ENCODE data around the gene DDO.

Gene DDO

DNA sequence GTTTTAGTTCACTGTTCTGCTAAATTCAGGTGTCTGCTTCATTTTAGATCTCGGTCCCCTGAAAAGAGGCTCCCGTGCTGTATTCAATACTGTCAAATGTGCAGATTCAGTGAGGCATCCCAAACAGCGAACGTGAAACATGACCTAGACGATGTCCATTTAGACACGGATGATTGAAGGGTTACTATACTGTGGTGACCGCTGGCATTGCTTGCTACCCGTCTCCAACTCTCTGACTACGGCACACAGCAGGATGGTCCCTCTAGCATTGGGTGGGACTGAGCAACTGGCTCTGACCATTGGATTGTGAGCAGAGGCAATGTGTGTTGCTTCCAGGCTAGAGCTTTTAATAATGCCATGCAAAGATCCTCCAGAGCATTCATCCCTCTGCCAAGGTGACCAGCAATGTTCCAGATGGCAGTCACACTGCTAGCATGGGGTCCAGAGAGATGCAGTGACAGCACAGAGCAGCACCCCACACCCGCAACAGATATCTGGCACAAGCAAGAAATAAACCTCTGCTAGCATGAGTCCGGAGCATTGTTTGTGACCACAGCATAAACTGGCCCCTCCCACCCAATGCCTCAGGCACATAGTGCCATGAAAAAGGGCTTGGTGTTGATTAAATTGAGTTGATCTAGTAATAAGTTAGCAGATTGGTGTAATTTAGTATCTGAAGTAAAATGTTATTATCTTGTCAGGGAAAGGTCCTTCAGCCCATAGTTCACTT lies 66.2 kb downstream of the DDO start:
- DNase-seq (ENCODE audit: low read depth in 2 of 3, low spot score in 1 of 3): no peak

DNA sequence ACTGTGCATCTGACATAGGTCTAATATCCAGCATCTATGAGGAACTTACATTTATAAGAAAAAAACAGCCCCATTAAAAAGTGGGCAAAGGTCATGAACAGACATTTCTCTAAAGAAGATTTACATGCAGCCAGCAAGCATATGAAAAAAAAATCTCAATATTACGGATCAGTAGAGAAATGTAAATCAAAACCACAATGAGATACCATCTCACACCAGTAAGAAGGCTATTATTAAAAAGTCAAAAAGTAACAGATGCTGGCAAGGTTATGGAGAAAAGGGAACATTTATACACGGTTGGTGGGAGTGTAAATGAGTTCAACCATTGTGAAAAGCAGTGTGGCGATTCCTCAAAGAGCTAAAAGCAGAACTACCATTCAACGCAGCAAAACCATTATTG lies 70.3 kb downstream of the DDO start:
- no peak for DNase-seq (ENCODE audit: low read depth in 2 of 3, low spot score in 1 of 3)

DNA sequence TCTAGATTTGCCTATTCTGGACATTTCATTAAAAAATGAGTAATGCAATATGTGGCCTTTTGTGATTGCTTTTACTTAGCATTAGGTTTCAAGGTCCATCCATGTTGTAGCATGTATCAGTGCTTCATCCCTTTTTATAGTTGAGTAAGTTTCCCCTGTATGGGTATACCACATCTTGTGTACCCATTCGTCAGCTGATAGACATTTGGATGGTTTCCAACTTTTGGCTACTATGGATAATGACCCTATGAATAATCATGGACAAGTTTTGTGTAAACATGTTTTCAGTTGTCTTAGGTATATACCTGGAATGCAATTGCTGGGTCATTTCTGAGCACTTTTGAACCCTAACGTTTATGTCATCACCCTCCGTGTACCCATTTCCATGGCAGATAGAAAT lies 72.6 kb downstream of the DDO start:
- DNase-seq (ENCODE audit: low read depth in 2 of 3, low spot score in 1 of 3): no peak

All from stimulated activated CD4-positive, alpha-beta T cell treated with anti-CD3 and anti-CD28 coated beads, Interleukin-12 subunit alpha, Interleukin-12 subunit beta, amount 100 ng/mL, for 48 hours (primary cell).